Stromal cell of bone marrow (primary cell): Measurements from ENCODE around the gene TOM1L2.
"Not testable (repeated sequence)": the region's sequence is repeated elsewhere in the genome, so short reads cannot be mapped to it uniquely, and the experiment has no call there.

ENCODE experiments used
- DNase-seq: peaks from one replicate; pipeline ENCODE4 v3.0.0-alpha.2; 2012; ENCODE audit warnings: low read depth

The TOM1L2 gene

GRCh38 chr17:17816831-17817551 lies 155.2 kb downstream of the TOM1L2 start:
- no peak for DNase-seq

GRCh38 chr17:17816240-17816814 lies 155.9 kb downstream of the TOM1L2 start:
- no peak for DNase-seq

GRCh38 chr17:17815436-17816200 lies 156.6 kb downstream of the TOM1L2 start:
- DNase-seq: no peak

- no peak for DNase-seq
Observed at GRCh38 chr17:17815062-17815406, 157.2 kb downstream of the TOM1L2 start.

GRCh38 chr17:17814162-17815061 lies 157.8 kb downstream of the TOM1L2 start:
- no peak for DNase-seq

GRCh38 chr17:17813725-17814095 lies 158.5 kb downstream of the TOM1L2 start:
- DNase-seq: no peak

GRCh38 chr17:17813055-17813724 lies 159.0 kb downstream of the TOM1L2 start:
- DNase-seq: no peak

GRCh38 chr17:17812211-17813054 lies 159.8 kb downstream of the TOM1L2 start:
- no peak for DNase-seq

- no peak for DNase-seq
Observed at GRCh38 chr17:17811381-17812210, 160.6 kb downstream of the TOM1L2 start.

- DNase-seq: no peak
Observed at GRCh38 chr17:17810895-17811248, 161.3 kb downstream of the TOM1L2 start.

- no peak for DNase-seq
Observed at GRCh38 chr17:17810084-17810894, 161.9 kb downstream of the TOM1L2 start.

GRCh38 chr17:17809531-17810083 lies 162.6 kb downstream of the TOM1L2 start:
- no peak for DNase-seq

- DNase-seq: no peak
Observed at GRCh38 chr17:17808706-17809432, 163.3 kb downstream of the TOM1L2 start.

GRCh38 chr17:17808200-17808599 lies 164.0 kb downstream of the TOM1L2 start:
- DNase-seq: not testable (repeated sequence)

GRCh38 chr17:17807440-17807839 lies 164.8 kb downstream of the TOM1L2 start:
- no peak for DNase-seq

- no peak for DNase-seq
Observed at GRCh38 chr17:17806611-17807274, 165.5 kb downstream of the TOM1L2 start.

GRCh38 chr17:17806035-17806434 lies 166.2 kb downstream of the TOM1L2 start:
- DNase-seq: no peak
